Measurements from ENCODE around the gene GPR31.

Gene GPR31

GRCh38 chr6:167116109-167116837 lies 41.5 kb downstream of the GPR31 start:
- TF ChIP-seq ZFX (IDR thresholded peaks at IDR 0.05; ENCODE audit: borderline replicate concordance) (no peak), CTCF (IDR thresholded peaks at IDR 0.05) (no peak)
- no peak overlapping the region for H3K27ac ChIP-seq

GRCh38 chr6:167115054-167115453 lies 42.7 kb downstream of the GPR31 start:
- H3K27ac ChIP-seq: no peak overlapping the region
- no peak for TF ChIP-seq CTCF (IDR thresholded peaks at IDR 0.05)
- TF ChIP-seq ZFX (IDR thresholded peaks at IDR 0.05; ENCODE audit: borderline replicate concordance): no peak

GRCh38 chr6:167113935-167114910 lies 43.6 kb downstream of the GPR31 start:
- H3K27ac ChIP-seq: no peak overlapping the region
- TF ChIP-seq CTCF (IDR thresholded peaks at IDR 0.05) (no peak), ZFX (IDR thresholded peaks at IDR 0.05; ENCODE audit: borderline replicate concordance) (no peak)

DNA sequence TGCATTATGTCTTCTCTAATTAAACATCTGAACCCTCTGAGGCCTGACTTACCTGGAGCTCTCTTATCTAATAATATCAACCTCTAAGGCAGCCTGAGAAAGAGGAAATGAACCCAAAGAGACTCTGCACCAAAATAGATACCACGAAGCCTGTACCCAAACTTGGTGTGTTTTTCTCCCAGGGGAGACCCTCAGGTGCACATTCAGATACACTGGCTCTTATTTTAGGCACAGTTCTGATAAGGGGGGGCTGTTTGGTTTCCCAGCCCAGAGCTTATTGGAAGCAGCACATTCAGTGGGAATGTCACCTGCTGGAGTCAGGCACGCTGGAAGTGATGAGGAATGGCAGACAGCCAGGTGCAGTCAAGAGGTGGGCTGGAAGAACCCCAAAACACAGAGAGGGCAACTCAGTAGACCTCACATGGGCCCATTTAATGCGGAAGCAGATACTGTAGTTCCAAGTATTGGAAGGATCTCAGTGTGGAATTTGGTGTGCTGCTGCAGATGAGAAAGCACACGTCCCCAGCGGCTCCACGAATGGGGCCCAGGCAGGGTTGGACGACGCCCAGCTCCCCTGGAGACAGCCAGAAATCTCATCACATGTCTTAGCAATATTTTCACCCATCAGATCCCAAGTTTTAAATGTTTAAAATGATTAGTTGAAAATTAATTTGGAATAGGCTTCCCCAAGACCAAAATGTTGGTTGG lies 44.6 kb downstream of the GPR31 start:
- no peak overlapping the region for H3K27ac ChIP-seq
- no peak for TF ChIP-seq CTCF (IDR thresholded peaks at IDR 0.05)
- no peak for TF ChIP-seq ZFX (IDR thresholded peaks at IDR 0.05; ENCODE audit: borderline replicate concordance)

DNA sequence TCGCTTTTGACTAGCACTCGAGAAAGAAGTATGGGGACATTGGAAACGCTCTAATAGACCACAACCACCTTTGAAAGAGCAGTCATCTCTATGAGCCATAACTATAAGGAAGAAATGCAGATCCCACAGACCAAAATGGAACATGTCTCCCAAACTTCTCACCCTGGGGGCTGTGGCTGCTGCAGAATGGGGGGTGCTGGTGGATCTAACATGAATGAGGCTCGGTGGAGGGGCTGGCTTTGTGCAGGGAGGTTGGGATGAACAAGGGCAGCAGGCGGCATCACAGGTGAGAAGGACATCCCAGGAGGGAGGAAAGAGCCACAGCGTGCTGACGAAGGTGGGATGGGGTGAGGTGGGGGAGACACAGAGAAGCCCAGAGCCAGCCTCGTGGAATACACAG lies 45.4 kb downstream of the GPR31 start:
- TF ChIP-seq ZFX (IDR thresholded peaks at IDR 0.05; ENCODE audit: borderline replicate concordance) (no peak), CTCF (IDR thresholded peaks at IDR 0.05) (no peak)
- H3K27ac ChIP-seq: no peak overlapping the region

DNA sequence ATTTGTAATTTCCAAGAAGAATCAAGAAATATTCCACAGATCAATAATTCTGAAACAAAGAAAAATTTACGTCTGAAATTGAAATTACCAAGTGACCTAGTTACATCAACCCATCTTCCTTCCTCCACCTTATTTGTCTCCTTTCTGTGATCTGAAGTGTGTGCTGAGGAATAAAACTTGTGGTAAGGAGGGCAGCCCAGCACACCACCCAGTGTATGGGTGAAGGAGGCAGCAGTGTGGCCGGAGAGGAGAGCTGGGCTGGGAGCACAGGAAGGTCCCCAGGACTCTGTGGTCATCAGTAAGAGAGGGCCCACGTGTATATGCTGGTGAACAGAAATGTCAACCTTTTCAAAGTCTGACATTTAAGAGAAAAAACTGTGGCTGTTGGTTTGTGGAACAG lies 46.2 kb downstream of the GPR31 start:
- no peak overlapping the region for H3K27ac ChIP-seq
- TF ChIP-seq CTCF (IDR thresholded peaks at IDR 0.05) (no peak), ZFX (IDR thresholded peaks at IDR 0.05; ENCODE audit: borderline replicate concordance) (no peak)

Data from 22Rv1 (cell line).